ENCODE data around the gene CYB5D1.

Gene CYB5D1

GRCh38 chr17:7887038-7887481, 29.3 kb downstream of the CYB5D1 start:
- Histone ChIP-seq H3K4me3 (ENCODE audit: low read depth, low read length) (peak overlapping the region; percentile 69), H3K4me1 (peaks cover 2% of the 10 kb centered on the region), H3K36me3 (peaks cover 10% of the 10 kb centered on the region), H3K9me3 (no peaks in the 10 kb centered on the region), H3K27me3 (no peaks in the 10 kb centered on the region)
- DNase-seq: no peak
- no peak for TF ChIP-seq CTCF (IDR thresholded peaks at IDR 0.05; ENCODE audit: low read depth, low read length)

- Histone ChIP-seq H3K4me1 (no peaks in the 10 kb centered on the region; the same call in 1 of the 2 replicates), H3K27me3 (no peaks in the 10 kb centered on the region), H3K4me3 (ENCODE audit: low read depth, low read length) (peak overlapping the region; percentile 69), H3K9me3 (no peaks in the 10 kb centered on the region), H3K36me3 (peaks cover 10% of the 10 kb centered on the region)
- DNase-seq: peak; percentile 88
- no peak for TF ChIP-seq CTCF (IDR thresholded peaks at IDR 0.05; ENCODE audit: low read depth, low read length)
Observed at GRCh38 chr17:7887482-7888183, 29.8 kb downstream of the CYB5D1 start.

GRCh38 chr17:7888184-7888920, 30.5 kb downstream of the CYB5D1 start, which contains the start of gene CHD3:
Gene CHD3 (plus strand): TSS chr17:7888789. CDS start chr17:7889001, 212 bp downstream.
- H3K4me3 ChIP-seq (ENCODE audit: low read depth, low read length): peak within 1 kb of the TSS; percentile 55
- DNase-seq: peak; percentile 19
- peaks cover 10% of the 10 kb centered on the region for H3K36me3 ChIP-seq
- TF ChIP-seq CTCF (IDR thresholded peaks at IDR 0.05; ENCODE audit: low read depth, low read length): no peak
- H3K27me3 ChIP-seq: no peaks in the 10 kb centered on the region
- H3K4me1 ChIP-seq: no peaks in the 10 kb centered on the region; the same call in 1 of the 2 replicates
- no peaks in the 10 kb centered on the region for H3K9me3 ChIP-seq

- Histone ChIP-seq H3K4me1 (no peaks in the 10 kb centered on the region; the same call in 1 of the 2 replicates), H3K27me3 (no peaks in the 10 kb centered on the region), H3K4me3 (ENCODE audit: low read depth, low read length) (peak overlapping the region; percentile 55), H3K9me3 (no peaks in the 10 kb centered on the region), H3K36me3 (peaks cover 16% of the 10 kb centered on the region)
- TF ChIP-seq CTCF (IDR thresholded peaks at IDR 0.05; ENCODE audit: low read depth, low read length): peak; percentile 42
- peak; percentile 95 for DNase-seq
Observed at GRCh38 chr17:7889166-7889955, 31.6 kb downstream of the CYB5D1 start.

GRCh38 chr17:7893187-7893880, 35.5 kb downstream of the CYB5D1 start:
- no peaks in the 10 kb centered on the region for H3K27me3 ChIP-seq
- H3K36me3 ChIP-seq: peaks cover 41% of the 10 kb centered on the region
- H3K4me3 ChIP-seq (ENCODE audit: low read depth, low read length): no peak overlapping the region
- H3K4me1 ChIP-seq: no peaks in the 10 kb centered on the region; the same call in 1 of the 2 replicates
- DNase-seq: no peak
- H3K9me3 ChIP-seq: no peaks in the 10 kb centered on the region
- TF ChIP-seq CTCF (IDR thresholded peaks at IDR 0.05; ENCODE audit: low read depth, low read length): no peak
